Stimulated activated effector memory CD8-positive, alpha-beta T cell treated with anti-CD3 and anti-CD28 coated beads, Interleukin-12 subunit alpha, Interleukin-12 subunit beta, amount 100 ng/mL, for 72 hours (primary cell): ENCODE results near the gene ABI3.

Source experiments
- ATAC-seq: fragments of 150-1000 bp; cut with Tn5 transposase; 2 replicates; pipeline ENCODE4 v1.10.0; 2021
- DNase-seq, 2 donors: peaks; one replicate each; pipeline ENCODE4 v3.0.0; 2021 to 2022; ENCODE audit warnings: low spot score in 2 of 2
- H3K27ac Mint-ChIP-seq: one replicate; pipeline ENCODE4 v1.8.0; 2022; ENCODE audit warnings: mild to moderate bottlenecking, mixed read lengths
- H3K36me3 Mint-ChIP-seq: one replicate; pipeline ENCODE4 v1.8.0; 2022; ENCODE audit warnings: mild to moderate bottlenecking, mixed read lengths
- H3K4me1 Mint-ChIP-seq: one replicate; pipeline ENCODE4 v1.8.0; 2022; ENCODE audit warnings: mixed read lengths
- H3K4me3 Mint-ChIP-seq: one replicate; pipeline ENCODE4 v1.8.0; 2022; ENCODE audit warnings: mild to moderate bottlenecking, mixed read lengths
- H3K9me3 Mint-ChIP-seq: one replicate; pipeline ENCODE4 v1.8.0; 2022; ENCODE audit warnings: mixed read lengths

ABI3 gene

DNA sequence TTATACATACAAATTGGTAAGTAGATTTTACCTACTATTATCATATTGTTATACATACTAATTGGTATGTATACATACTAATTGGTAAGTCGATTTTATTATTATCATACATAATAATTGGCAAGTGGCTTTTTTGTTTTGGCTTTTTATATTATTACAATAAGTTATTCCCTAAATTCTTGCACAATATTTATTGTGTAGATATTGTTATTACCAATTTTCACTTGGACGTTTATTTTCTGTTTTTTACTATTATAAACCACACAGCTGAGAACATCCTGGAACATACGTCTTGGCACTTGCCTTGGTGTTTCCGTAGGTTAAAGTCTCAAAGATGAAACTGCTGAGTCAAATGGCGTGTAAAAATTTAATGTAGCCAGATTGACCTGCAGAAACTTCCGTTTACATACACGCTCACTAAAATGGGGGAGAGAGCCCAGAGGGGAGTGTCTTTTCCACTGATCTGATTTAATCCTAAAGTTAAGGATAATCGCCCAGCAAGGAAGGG is 19.0 kb upstream of the ABI3 start:
- no peaks in the 10 kb centered on the region for H3K9me3 Mint-ChIP-seq
- H3K27ac Mint-ChIP-seq = peak overlapping the region; percentile 100
- no peak for DNase-seq
- peaks cover 25% of the 10 kb centered on the region for H3K36me3 Mint-ChIP-seq
- peaks cover 47% of the 10 kb centered on the region for H3K4me1 Mint-ChIP-seq
- peak; percentile 3 for ATAC-seq
- peak overlapping the region; percentile 95 for H3K4me3 Mint-ChIP-seq

DNA sequence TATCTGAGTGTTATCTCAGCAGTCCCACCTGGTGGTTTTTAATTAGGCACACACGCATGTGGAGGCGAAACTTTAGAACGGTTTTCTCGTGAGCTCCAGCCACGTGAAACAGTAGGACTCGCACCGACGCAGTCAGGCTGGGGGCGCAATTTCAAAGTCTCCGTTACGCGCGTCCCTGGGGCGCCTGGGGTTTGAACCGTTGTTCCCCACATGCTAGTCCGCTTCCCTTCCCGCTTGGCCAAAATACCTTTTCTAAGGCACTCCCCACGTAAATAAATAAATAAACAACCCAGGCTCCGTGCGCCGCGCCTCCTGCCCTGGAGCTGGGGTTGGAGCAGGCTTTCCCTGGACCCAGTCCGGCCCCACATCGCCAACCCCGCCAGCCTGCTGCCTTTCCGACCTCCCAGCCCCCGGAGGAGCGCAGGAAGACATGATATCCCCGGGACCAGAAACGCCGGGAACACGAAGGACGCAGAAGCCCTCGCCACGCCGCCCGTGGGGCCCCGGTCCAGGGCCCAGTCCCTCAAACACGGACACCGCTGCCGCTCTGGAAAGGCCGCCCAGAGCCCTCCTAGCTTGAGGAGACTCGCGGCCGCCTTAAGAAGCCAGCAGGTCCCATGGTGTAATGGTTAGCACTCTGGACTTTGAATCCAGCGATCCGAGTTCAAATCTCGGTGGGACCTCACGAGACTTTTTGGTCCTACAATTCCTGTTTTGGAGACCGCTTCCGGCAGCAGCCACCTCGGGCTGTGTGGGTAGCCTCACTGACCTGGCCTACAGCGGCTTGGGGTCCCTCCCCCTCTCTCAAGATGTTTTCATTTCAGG is 18.4 kb upstream of the ABI3 start:
- DNase-seq (peak in 1 of 2 donors; percentile 98), ATAC-seq (peak; percentile 72)
- H3K4me3 Mint-ChIP-seq = peak overlapping the region; percentile 95
- H3K36me3 Mint-ChIP-seq = peaks cover 25% of the 10 kb centered on the region
- H3K9me3 Mint-ChIP-seq = no peaks in the 10 kb centered on the region
- H3K27ac Mint-ChIP-seq = peak overlapping the region; percentile 100
- peaks cover 47% of the 10 kb centered on the region for H3K4me1 Mint-ChIP-seq

DNA sequence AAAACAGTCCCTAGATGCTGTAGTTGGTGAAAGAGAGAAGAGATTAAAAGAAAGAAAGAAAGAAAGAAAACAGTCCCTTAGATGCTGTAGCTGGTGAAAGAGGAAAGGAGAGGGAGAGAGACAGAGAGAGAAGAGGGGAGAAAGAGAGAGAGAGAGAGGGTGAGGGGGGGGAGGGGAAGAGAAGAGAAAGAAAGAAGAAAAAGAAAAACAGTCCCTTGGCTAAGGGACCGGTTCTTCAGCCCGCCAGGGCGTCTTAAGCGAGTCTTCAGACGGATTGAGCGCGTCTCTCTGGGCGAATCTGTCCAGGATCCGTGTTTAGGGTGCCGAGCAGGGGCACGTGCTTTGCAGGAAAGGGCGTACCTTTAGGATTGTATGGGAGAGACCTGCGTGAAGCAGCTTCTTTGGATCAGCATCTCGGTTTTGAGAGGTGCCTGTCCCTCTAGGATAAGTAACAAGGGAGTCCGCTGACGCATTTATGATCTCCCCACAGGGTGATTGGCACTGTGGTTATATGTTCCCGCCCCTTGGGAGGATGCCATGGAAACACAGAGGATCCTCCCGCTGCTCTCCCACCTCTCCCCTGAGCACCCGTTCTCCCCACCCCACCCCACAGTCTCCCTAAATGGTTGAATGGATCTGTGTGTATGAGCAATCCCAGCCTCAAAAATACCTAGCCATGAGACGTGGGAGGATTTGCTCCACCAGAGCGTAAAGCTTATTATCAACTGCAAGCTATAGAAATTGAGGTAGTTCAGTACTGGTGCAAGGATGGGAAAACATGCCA is 16.8 kb upstream of the ABI3 start:
- H3K4me1 Mint-ChIP-seq = peaks cover 47% of the 10 kb centered on the region
- DNase-seq (no peak), ATAC-seq (no peak)
- no peaks in the 10 kb centered on the region for H3K9me3 Mint-ChIP-seq
- peaks cover 25% of the 10 kb centered on the region for H3K36me3 Mint-ChIP-seq
- H3K27ac Mint-ChIP-seq = peak overlapping the region; percentile 100
- peak overlapping the region; percentile 95 for H3K4me3 Mint-ChIP-seq

DNA sequence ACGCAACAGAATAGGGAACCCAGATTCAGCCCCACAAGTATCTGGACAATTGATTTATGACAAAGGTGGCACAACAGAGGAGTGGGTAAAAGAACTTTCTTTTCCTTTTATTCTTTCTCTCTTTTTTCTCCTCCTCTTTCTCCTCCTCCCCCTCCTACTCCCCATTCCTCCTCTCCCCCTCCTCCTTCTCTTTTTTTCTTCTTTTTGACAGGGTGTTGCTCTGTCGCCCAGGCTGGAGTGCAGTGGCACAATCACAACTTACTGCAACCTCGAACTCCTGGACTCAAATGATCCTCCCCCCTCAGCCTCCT is 16.3 kb upstream of the ABI3 start:
- Mint-ChIP-seq H3K36me3 (peaks cover 25% of the 10 kb centered on the region), H3K4me1 (peaks cover 47% of the 10 kb centered on the region), H3K4me3 (peak overlapping the region; percentile 95), H3K9me3 (no peaks in the 10 kb centered on the region), H3K27ac (no peak overlapping the region)
- no peak for ATAC-seq
- no peak for DNase-seq

DNA sequence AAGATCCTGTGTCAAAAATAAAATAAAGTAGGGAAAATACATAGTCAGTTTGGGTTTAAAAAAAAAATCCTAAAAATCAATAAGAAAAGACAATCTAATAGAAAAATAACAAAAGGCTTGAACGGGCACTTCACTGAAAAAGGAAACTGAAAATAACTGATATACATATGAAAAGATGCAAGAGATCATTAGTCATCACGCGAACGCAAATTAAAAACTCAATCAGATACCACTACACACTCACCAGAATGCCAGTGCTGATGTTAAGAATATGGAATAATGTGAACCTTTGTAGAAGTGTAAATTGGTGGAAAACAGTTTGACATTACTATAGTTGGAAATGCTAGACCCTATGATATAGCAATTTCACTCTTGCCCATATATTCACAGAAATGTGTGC is 14.8 kb upstream of the ABI3 start:
- ATAC-seq (no peak), DNase-seq (no peak)
- Mint-ChIP-seq H3K9me3 (no peaks in the 10 kb centered on the region), H3K4me1 (peaks cover 37% of the 10 kb centered on the region), H3K36me3 (peaks cover 25% of the 10 kb centered on the region), H3K4me3 (peak overlapping the region; percentile 27), H3K27ac (no peak overlapping the region)

DNA sequence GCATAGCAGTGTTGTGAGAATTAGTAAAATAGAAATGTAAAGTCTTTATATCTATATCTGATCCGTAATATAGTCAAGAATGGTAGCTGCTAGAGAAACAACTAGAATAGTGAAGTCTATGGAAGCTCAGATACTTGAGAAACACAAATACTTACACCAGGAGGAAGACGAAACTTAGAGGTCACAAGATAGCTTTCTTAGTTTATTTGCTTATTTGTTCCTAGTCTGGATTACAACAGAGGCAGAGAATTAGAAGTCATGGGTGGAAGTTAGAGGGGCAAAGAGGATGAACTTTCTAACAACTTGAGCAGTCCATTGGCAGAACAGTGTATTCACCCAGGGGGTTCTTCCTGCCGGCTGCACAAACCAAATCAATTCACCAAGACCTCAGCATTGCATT is 14.0 kb upstream of the ABI3 start:
- H3K36me3 Mint-ChIP-seq = peaks cover 22% of the 10 kb centered on the region
- DNase-seq (no peak), ATAC-seq (no peak)
- H3K9me3 Mint-ChIP-seq = no peaks in the 10 kb centered on the region
- H3K4me1 Mint-ChIP-seq = peaks cover 32% of the 10 kb centered on the region
- H3K4me3 Mint-ChIP-seq = no peak overlapping the region
- H3K27ac Mint-ChIP-seq = no peak overlapping the region

DNA sequence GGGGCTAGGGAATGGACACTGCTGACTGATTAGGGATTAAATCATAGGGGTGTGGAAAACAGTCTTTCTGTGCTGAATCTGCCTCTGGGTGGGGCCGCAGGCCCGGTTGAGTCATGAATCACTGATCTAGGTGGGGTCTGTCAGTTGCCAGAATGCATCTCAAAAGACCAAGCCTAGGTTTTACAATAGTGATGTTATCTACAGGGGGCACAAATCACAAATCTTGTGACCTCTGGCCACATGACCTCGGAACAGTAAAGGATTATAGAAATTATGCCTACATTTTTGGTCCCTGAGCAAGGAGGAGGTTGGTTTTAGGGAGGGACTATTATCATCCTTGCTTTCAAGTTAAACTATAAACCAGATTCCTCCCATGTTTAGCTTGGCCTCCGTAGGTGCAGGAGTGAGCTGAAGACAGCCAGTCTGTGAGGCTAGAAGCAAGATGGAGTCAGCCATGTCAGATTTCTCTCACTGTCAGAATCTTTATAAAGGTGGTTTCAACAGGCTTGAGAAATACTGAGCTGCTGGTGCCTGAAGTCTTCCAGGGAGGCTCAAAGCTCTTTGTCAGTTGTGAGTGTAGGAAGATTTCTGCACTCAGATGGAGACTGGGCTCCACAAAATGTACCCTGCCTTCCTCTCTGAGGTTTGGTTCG is 13.0 kb upstream of the ABI3 start:
- peaks cover 22% of the 10 kb centered on the region for H3K4me1 Mint-ChIP-seq
- H3K27ac Mint-ChIP-seq = no peak overlapping the region
- ATAC-seq (no peak), DNase-seq (no peak)
- H3K36me3 Mint-ChIP-seq = peaks cover 13% of the 10 kb centered on the region
- H3K4me3 Mint-ChIP-seq = no peak overlapping the region
- no peaks in the 10 kb centered on the region for H3K9me3 Mint-ChIP-seq

DNA sequence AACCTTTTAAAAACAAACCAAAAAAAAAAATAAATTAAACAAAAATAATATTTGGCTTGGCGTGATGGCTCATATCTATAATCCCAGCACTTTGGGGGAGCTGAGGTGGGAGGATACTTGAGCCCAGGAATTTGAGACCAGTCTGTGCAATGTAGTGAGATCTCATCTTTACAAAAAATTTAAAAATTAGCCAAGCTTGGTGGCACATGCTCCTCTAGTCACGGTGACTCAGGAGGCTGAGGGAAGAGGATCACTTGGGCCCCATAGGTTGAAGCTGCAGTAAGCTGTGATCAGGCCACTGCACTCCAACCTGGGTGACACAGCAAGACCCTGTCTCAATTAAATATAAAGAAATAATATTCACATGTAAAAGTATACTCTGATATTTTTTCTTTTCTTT is 12.3 kb upstream of the ABI3 start:
- H3K4me1 Mint-ChIP-seq = peaks cover 15% of the 10 kb centered on the region
- H3K4me3 Mint-ChIP-seq = no peak overlapping the region
- no peaks in the 10 kb centered on the region for H3K9me3 Mint-ChIP-seq
- DNase-seq = no peak
- peaks cover 5% of the 10 kb centered on the region for H3K36me3 Mint-ChIP-seq
- no peak for ATAC-seq
- H3K27ac Mint-ChIP-seq = no peak overlapping the region

DNA sequence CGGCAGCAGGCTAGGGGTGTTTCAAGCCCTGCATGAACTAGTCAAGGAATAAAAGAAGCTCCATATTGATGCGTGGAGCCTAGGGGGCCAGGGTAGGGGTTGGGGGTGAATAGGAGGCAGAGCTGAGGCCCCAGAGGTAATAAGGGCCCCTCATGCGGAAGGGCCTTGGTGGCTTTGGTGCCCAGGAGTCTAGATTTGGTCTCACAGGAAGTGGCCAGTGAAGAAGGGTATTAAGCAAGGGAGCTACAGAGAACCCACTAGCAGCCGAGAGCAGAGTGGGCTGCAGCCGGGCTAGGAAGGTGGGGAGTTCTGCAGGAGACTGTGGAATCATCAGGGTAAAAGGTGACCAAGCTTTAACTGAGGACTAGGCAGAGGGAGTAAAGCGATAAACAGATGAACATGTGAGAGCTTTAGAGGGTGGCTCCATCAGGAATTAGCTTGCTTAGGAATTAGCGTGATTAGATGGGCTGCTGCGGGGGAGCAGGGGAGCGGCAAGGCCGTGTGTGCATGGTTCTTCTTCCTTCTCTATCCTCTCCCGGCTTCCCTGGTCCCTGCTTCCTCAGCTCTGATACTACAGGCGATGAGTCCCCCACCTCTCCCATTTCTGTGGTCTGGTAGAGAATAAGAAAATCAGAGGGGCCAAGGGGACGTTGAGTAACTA is 10.0 kb upstream of the ABI3 start:
- Mint-ChIP-seq H3K4me3 (no peak overlapping the region), H3K27ac (no peak overlapping the region), H3K4me1 (peaks cover 13% of the 10 kb centered on the region), H3K36me3 (peaks cover 4% of the 10 kb centered on the region), H3K9me3 (no peaks in the 10 kb centered on the region)
- DNase-seq (no peak), ATAC-seq (no peak)

DNA sequence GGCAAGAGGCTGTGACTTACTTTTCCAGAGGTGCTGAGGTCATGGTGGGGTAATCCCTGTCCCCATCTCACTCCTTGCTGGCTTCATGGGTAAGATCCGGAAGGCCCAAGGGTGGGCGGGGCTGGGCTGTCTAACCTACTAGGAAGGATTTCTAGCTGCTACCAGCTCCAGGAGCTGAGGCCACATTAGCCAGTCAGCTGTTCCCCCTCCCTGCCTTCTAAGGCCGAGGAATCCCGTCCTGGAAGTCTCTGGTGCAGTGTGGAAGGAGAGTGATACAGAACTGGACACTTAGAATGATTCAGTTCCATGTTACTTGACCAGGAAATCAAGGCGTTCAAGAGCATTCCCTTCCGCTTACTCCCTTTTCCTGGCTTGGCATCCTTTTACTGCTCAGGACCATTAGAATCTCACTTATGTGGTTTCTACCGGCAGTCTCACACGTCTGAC is 9.0 kb upstream of the ABI3 start:
- no peak overlapping the region for H3K4me3 Mint-ChIP-seq
- H3K36me3 Mint-ChIP-seq = peaks cover 4% of the 10 kb centered on the region
- H3K9me3 Mint-ChIP-seq = no peaks in the 10 kb centered on the region
- no peak for DNase-seq
- H3K27ac Mint-ChIP-seq = no peak overlapping the region
- peaks cover 7% of the 10 kb centered on the region for H3K4me1 Mint-ChIP-seq
- no peak for ATAC-seq

DNA sequence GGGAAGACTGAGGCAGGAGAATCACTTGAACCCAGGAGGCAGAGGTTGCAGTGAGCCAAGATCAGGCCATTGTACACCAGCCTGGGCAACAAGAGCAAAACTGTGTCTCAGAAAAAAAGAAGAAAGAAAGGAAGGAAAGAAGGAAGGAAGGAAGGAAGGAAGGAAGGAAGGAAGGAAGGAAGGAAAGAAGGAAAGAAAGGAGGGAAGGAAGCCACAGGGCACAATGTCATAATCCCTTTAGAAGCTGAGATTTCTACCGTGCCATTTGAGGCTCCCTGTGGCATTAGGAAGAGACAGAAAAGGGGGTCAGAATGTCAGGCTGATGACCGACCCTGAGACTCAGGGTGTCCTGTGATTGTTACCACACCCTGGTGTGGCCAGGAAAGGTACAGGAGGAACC is 6.7 kb upstream of the ABI3 start:
- no peak for ATAC-seq
- DNase-seq = no peak
- Mint-ChIP-seq H3K27ac (no peak overlapping the region), H3K9me3 (no peaks in the 10 kb centered on the region), H3K36me3 (peaks cover 4% of the 10 kb centered on the region), H3K4me1 (peaks cover 19% of the 10 kb centered on the region), H3K4me3 (no peak overlapping the region)

DNA sequence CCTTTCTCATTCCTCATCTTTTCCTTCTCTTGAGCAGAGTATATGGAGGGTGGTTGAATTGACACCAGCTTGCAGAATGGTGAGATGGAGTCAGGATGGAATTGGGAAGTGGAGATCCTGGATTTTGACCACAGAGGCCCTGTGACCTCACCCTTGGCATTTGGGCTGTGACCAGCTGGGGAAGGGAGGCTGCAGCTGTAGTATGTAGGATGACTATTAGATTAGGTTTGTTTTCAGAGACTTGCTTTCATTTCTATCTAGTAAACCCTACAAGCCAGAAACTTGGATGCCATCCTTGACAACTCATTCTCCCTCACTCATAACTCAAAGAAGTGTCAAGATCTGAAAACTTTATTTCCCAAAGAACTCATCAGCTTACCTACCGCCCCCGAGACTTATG is 6.0 kb upstream of the ABI3 start:
- no peaks in the 10 kb centered on the region for H3K9me3 Mint-ChIP-seq
- ATAC-seq (no peak), DNase-seq (no peak)
- no peak overlapping the region for H3K27ac Mint-ChIP-seq
- H3K4me3 Mint-ChIP-seq = no peak overlapping the region
- peaks cover 4% of the 10 kb centered on the region for H3K36me3 Mint-ChIP-seq
- H3K4me1 Mint-ChIP-seq = peaks cover 26% of the 10 kb centered on the region

DNA sequence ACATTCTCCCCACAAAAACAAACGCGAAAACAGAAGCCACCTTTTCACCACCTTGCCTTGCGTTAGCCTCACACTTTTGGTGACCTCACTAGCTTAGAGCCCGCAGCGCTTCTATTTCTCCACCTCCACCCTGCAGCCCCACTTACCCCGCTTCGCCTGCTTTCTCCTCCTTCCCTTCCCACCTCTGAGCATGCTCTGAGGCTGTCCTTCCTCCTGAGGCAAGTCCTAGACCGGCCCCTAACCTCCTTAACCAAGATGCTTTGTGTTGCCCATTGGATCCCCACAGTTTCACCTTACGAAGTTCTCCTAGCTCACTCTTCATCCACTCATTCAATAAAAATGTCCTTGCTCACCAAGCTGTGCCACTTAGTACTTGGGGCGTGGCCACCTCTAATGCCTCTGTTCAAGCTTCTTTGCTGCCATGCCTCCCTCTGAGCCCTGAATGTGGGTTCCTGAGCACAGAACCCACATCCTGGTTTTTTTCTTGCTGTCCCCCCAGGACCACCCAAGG is 1.4 kb upstream of the ABI3 start:
- peak overlapping the region; percentile 80 for H3K27ac Mint-ChIP-seq
- DNase-seq = peak in 1 of 2 donors; percentile 65
- H3K4me3 Mint-ChIP-seq = peak overlapping the region; percentile 71
- peaks cover 24% of the 10 kb centered on the region for H3K36me3 Mint-ChIP-seq
- H3K9me3 Mint-ChIP-seq = no peaks in the 10 kb centered on the region
- H3K4me1 Mint-ChIP-seq = peaks cover 65% of the 10 kb centered on the region
- ATAC-seq = peak; percentile 63

DNA sequence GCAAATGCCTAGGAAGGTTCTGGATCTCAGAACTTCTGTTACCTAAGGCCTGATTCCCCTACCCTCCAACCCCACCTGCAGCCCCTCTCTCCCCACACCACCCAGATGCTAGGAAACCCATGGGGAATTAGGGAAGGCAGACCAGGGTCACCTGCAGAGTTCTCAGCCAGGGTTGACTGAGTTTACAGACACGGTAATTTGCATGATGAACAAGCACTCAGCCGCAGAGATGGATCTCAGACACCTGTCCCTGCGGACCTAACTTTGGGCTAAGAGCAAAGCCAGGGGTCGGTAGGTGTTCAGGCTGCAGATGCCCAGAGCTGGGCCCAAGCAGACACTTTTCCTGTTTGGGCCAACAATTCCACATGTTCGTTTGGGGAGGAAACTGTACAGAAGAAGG is 2.9 kb downstream of the ABI3 start:
- Mint-ChIP-seq H3K27ac (peak overlapping the region; percentile 83), H3K9me3 (no peaks in the 10 kb centered on the region), H3K36me3 (peaks cover 64% of the 10 kb centered on the region), H3K4me1 (peaks cover 95% of the 10 kb centered on the region), H3K4me3 (peak overlapping the region; percentile 71)
- DNase-seq (no peak), ATAC-seq (no peak)

DNA sequence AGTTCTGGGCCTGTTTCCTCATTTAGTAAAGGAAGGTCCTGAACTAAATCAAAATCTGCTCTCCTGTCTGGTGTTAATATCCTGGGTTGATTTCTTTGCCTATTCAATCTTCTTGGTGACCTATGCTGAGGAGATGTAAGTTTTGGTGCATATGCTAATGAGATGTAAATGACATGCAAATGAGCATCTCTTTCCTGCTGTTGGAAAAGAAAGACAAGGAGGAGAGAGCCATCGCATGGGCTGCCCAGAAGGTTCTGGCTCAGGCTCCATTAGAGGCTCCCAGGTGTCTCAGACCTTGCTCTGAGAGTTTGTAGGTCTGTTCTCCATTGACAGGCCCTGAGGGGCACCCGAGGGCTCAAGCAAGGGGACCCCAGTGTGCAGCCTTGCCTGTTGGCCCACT is 3.3 kb downstream of the ABI3 start:
- ATAC-seq (no peak), DNase-seq (no peak)
- Mint-ChIP-seq H3K36me3 (peaks cover 68% of the 10 kb centered on the region), H3K27ac (peak overlapping the region; percentile 83), H3K9me3 (no peaks in the 10 kb centered on the region), H3K4me3 (peak overlapping the region; percentile 71), H3K4me1 (peaks cover 96% of the 10 kb centered on the region)
